OCI-LY7 (cell line): ENCODE data around the gene LRRC57. TPM values are rescaled to one million over a fixed set of nuclear protein-coding genes. Genes with fewer than 3 reads are reported as not detected.

Source experiments
- BruUV-seq: library from RNA; stranded (reverse); fragments of 400-500 nt; replicated peaks from 2 replicates; lab custom pipeline; 2021; lab: Mats Ljungman, UMichigan
- CTCF ChIA-PET: fragments of 300-600 bp; sonication (Branson Sonifier 250); formaldehyde crosslinking; loops from one replicate; lab custom pipeline; 2022; ENCODE audit warnings: antibody characterized with exemption; ENCODE audit not compliant: unreplicated experiment; lab: Charles Lee
- POLR2A ChIA-PET: fragments of 300-600 bp; sonication (Branson Sonifier 250); formaldehyde crosslinking; loops from one replicate; lab custom pipeline; 2022; ENCODE audit warnings: antibody characterized with exemption; lab: Charles Lee
- DNase-seq: peaks from one replicate; pipeline ENCODE4 v3.0.0-alpha.2; 2015; ENCODE audit warnings: low spot score
- H2AFZ ChIP-seq: fragments of 200-600 bp; sonication (generic), shearing (Covaris generic); 2 replicates; pipeline ENCODE4 v1.6.1; 2014; ENCODE audit warnings: mild to moderate bottlenecking, antibody characterized with exemption, low read length, moderate library complexity
- H3K27ac ChIP-seq: fragments of 200-600 bp; sonication (generic); 2 replicates; pipeline ENCODE4 v1.5.1; 2014; ENCODE audit warnings: mixed run types, low read depth, mild to moderate bottlenecking, moderate library complexity, low read length, inconsistent platforms; ENCODE audit not compliant: poor library complexity, severe bottlenecking
- H3K36me3 ChIP-seq: fragments of 200-600 bp; sonication (generic); 2 replicates; pipeline ENCODE4 v1.6.1; 2014; ENCODE audit warnings: mild to moderate bottlenecking, antibody characterized with exemption, low read length, moderate library complexity, mixed read lengths; ENCODE audit not compliant: insufficient read depth
- H3K4me1 ChIP-seq: fragments of 200-600 bp; sonication (generic); 2 replicates; pipeline ENCODE4 v1.5.1; 2014; ENCODE audit warnings: mild to moderate bottlenecking, low read length; ENCODE audit not compliant: insufficient read depth, poor library complexity, severe bottlenecking
- H3K4me2 ChIP-seq: fragments of 200-600 bp; sonication (generic); 2 replicates; pipeline ENCODE4 v1.6.1; 2014; ENCODE audit warnings: mild to moderate bottlenecking, low read length
- H3K4me3 ChIP-seq: fragments of 200-600 bp; sonication (generic); 2 replicates; pipeline ENCODE4 v1.5.1; 2014; ENCODE audit warnings: mild to moderate bottlenecking, low read depth, low read length; ENCODE audit not compliant: poor library complexity, severe bottlenecking
- H3K79me2 ChIP-seq: fragments of 200-600 bp; sonication (generic); 2 replicates; pipeline ENCODE4 v1.6.1; 2016; ENCODE audit warnings: low read depth, mild to moderate bottlenecking, low read length, moderate library complexity, mixed read lengths; ENCODE audit not compliant: insufficient read depth
- H3K9me2 ChIP-seq: fragments of 200-600 bp; sonication (generic); 2 replicates; pipeline ENCODE4 v1.6.1; 2016; ENCODE audit warnings: mild to moderate bottlenecking, low read length, mixed read lengths; ENCODE audit not compliant: insufficient read depth
- H3K9me3 ChIP-seq: fragments of 200-600 bp; sonication (generic); 2 replicates; pipeline ENCODE4 v1.6.1; 2014; ENCODE audit warnings: mild to moderate bottlenecking, mixed run types, low read length, mixed read lengths
- H4K20me1 ChIP-seq: fragments of 200-600 bp; sonication (generic); 2 replicates; pipeline ENCODE4 v1.6.1; 2014; ENCODE audit warnings: mild to moderate bottlenecking, antibody characterized with exemption, low read length, moderate library complexity, mixed read lengths; ENCODE audit not compliant: insufficient read depth
- EZH2phosphoT487 ChIP-seq: fragments of 200-600 bp; sonication (generic); IDR thresholded peaks from 2 replicates; pipeline ENCODE4 v1.6.1; 2018; ENCODE audit warnings: low read depth, borderline replicate concordance, mild to moderate bottlenecking, mixed run types, antibody characterized with exemption, low read length, moderate library complexity, mixed read lengths
- intact Hi-C: fragments of 100-400 bp; cut with micrococcal nuclease; formaldehyde crosslinking; loops from one replicate; pipeline ENCODE4 v1.10.0; 2022; ENCODE audit not compliant: unreplicated experiment
- total RNA-seq, 2 experiments: library from RNA; depleted of rRNA in 1 of 2; stranded (reverse); fragments of >200 nt in 1 of 2; shearing (Covaris generic) in 1 of 2; gene quantifications; 2 replicates each; pipeline ENCODE4 v1.2.3, GENCODE V29; 2014 to 2022
- TF ChIP-seq, protein P1 (sequence below): fragments of 200-600 bp; sonication (generic); conservative IDR thresholded peaks from 2 replicates; pipeline ENCODE4 v1.5.1; 2014; ENCODE audit warnings: mild to moderate bottlenecking, antibody characterized with exemption, low read length, moderate library complexity, mixed read lengths

Gene LRRC57
- total RNA-seq, 2 experiments from 2014 or later = 17.9 to 21.1 TPM

GRCh38 chr15:42577514-42578031 is 29.0 kb upstream of the LRRC57 start:
- BruUV-seq = no TSS peak
- POLR2A ChIA-PET = no interaction called here

DNA sequence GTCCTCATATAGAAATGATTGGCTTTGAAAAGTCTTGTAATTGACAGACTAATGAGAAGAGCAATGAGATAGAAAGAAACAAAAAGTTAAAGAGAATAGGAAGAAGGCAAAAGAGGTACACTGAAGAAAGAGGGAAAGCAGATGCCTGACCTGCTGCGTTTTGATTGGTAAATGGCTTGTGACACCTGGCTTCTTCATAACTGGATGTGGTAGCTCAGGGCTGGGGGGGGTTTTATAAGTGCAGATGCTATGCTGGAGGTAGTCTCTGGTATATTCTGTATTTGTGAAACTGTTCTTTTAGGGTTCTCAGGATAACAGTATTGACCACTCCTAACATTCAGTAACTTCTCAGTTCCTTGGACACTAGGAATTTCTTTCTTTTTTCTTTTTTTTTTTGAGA is 28.2 kb upstream of the LRRC57 start:
- no peaks in the 10 kb centered on the region; the same call in 1 of the 2 replicates for H3K9me3 ChIP-seq
- H3K79me2 ChIP-seq = peaks cover 11% of the 10 kb centered on the region; the same call in 1 of the 2 replicates
- peaks cover 40% of the 10 kb centered on the region for H3K4me1 ChIP-seq
- no peaks in the 10 kb centered on the region for H3K9me2 ChIP-seq
- no peak overlapping the region for H3K27ac ChIP-seq
- POLR2A ChIA-PET = no interaction called here
- no peaks in the 10 kb centered on the region for H4K20me1 ChIP-seq
- TF ChIP-seq, protein P1, sequence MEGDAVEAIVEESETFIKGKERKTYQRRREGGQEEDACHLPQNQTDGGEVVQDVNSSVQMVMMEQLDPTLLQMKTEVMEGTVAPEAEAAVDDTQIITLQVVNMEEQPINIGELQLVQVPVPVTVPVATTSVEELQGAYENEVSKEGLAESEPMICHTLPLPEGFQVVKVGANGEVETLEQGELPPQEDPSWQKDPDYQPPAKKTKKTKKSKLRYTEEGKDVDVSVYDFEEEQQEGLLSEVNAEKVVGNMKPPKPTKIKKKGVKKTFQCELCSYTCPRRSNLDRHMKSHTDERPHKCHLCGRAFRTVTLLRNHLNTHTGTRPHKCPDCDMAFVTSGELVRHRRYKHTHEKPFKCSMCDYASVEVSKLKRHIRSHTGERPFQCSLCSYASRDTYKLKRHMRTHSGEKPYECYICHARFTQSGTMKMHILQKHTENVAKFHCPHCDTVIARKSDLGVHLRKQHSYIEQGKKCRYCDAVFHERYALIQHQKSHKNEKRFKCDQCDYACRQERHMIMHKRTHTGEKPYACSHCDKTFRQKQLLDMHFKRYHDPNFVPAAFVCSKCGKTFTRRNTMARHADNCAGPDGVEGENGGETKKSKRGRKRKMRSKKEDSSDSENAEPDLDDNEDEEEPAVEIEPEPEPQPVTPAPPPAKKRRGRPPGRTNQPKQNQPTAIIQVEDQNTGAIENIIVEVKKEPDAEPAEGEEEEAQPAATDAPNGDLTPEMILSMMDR = no peak
- no peak for TF ChIP-seq EZH2phosphoT487
- no peak overlapping the region for H2AFZ ChIP-seq
- H3K4me2 ChIP-seq = peak overlapping the region; percentile 78
- DNase-seq = peak; percentile 36
- intact Hi-C loops = loop anchor here (5.0 kb wide), 2 partner anchors 76 to 341 kb away; no protein-coding TSS in a partner anchor
- no peaks in the 10 kb centered on the region; the same call in 1 of the 2 replicates for H3K36me3 ChIP-seq
- no TSS peak for BruUV-seq
- CTCF ChIA-PET = no interaction called here
- peak overlapping the region; percentile 79 for H3K4me3 ChIP-seq

More at GRCh38 chr15:42577514-42578031, 29.0 kb upstream of the LRRC57 start:
- Histone ChIP-seq H3K9me3 (no peaks in the 10 kb centered on the region; the same call in 1 of the 2 replicates), H3K79me2 (peaks cover 11% of the 10 kb centered on the region; the same call in 1 of the 2 replicates), H3K4me3 (no peak overlapping the region), H4K20me1 (no peaks in the 10 kb centered on the region), H3K4me1 (peaks cover 44% of the 10 kb centered on the region), H3K4me2 (peak overlapping the region; percentile 78; the same call in 1 of the 2 replicates), H3K36me3 (no peaks in the 10 kb centered on the region; the same call in 1 of the 2 replicates), H3K27ac (no peak overlapping the region), H2AFZ (no peak overlapping the region), H3K9me2 (no peaks in the 10 kb centered on the region)
- CTCF ChIA-PET = no interaction called here
- TF ChIP-seq, protein P1 = no peak
- no peak for TF ChIP-seq EZH2phosphoT487
- intact Hi-C loops = loop anchor here (5.0 kb wide), 2 partner anchors 75 to 340 kb away; no protein-coding TSS in a partner anchor
- DNase-seq = peak; percentile 29

DNA sequence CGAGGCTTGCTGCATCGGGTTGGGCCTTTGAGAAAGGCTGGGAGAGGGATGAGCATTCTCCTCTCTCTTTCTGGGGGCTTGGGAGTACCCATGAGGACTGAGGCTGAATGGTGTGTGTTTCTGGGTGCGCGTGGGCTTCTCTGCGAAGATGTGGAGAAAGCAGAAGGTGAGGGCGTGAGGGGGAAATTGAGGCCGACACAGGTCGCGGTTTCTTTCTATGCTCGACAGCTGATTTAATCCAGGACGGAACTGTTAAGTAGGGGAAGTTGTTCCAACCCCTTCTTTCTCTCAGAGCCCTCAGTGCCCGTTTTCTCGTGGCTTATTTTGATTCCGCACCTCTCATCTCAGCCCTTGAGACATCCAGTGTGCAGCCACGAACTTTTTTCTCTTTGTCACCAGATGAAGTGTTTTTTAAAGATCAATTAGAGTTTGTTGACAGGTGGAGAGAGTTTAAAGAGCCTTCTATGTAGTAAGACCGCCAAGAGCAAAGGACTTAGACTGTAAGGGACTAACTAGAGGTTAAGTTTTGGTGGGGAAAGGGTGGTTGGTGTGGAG is 27.5 kb upstream of the LRRC57 start:
- peak overlapping the region; percentile 78 for H3K4me2 ChIP-seq
- H3K79me2 ChIP-seq = peaks cover 11% of the 10 kb centered on the region; the same call in 1 of the 2 replicates
- H2AFZ ChIP-seq = peak overlapping the region; percentile 62
- ChIA-PET POLR2A (interaction anchor here (1.0 to 1.6 kb wide), 4 partner anchors 8 to 32 kb away, joined by 3 to 5 read pairs (median 4); no protein-coding TSS in a partner anchor), CTCF (no interaction called here)
- no TSS peak for BruUV-seq
- H3K36me3 ChIP-seq = no peaks in the 10 kb centered on the region; the same call in 1 of the 2 replicates
- H3K27ac ChIP-seq = no peak overlapping the region
- H3K9me2 ChIP-seq = no peaks in the 10 kb centered on the region
- H3K4me3 ChIP-seq = peak overlapping the region; percentile 79
- intact Hi-C loops = loop anchor here (5.0 kb wide), 2 partner anchors 76 to 341 kb away; no protein-coding TSS in a partner anchor
- TF ChIP-seq EZH2phosphoT487 = no peak
- no peak for DNase-seq
- H3K4me1 ChIP-seq = peaks cover 36% of the 10 kb centered on the region
- H3K9me3 ChIP-seq = no peaks in the 10 kb centered on the region; the same call in 1 of the 2 replicates
- no peaks in the 10 kb centered on the region for H4K20me1 ChIP-seq
